ENCODE measurements around the gene NUDT19.

Gene NUDT19

GRCh38 chr19:32717496-32717895 lies 25.9 kb downstream of the NUDT19 start:
- DNase-seq = no peak

GRCh38 chr19:32718286-32718685 lies 26.7 kb downstream of the NUDT19 start:
- DNase-seq = no peak

- peak; percentile 18 for DNase-seq
Observed at GRCh38 chr19:32719611-32720059, 28.0 kb downstream of the NUDT19 start, which contains the start of gene TDRD12. Gene TDRD12, plus strand, starts transcription at chr19:32719767. Its CDS starts 306 bp downstream, at chr19:32720073.

GRCh38 chr19:32720216-32720935 lies 28.8 kb downstream of the NUDT19 start:
- DNase-seq = no peak

GRCh38 chr19:32720936-32721250 lies 29.3 kb downstream of the NUDT19 start:
- DNase-seq = no peak

- DNase-seq = no peak
Observed at GRCh38 chr19:32735936-32736335, 44.3 kb downstream of the NUDT19 start.

DNA sequence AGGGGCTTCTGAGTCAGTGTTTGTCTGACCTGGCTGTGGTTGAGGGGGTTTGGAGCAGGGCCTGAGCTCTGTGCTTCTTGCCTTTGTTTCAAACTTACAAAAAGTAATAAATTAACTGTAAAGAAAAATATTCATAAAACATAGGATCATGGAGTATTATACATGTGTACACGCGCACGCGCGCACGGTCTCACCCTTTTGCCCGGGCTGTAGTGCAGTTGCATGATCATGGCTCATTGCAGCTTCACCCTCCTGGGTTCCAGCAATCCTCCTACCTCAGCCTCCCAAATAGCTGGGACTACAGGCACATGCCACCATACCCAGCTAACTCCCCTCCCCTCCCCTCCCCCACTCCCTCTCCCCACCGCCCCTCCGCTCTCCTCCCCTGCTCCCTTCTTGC lies 51.4 kb downstream of the NUDT19 start:
- no peak for DNase-seq

DNA sequence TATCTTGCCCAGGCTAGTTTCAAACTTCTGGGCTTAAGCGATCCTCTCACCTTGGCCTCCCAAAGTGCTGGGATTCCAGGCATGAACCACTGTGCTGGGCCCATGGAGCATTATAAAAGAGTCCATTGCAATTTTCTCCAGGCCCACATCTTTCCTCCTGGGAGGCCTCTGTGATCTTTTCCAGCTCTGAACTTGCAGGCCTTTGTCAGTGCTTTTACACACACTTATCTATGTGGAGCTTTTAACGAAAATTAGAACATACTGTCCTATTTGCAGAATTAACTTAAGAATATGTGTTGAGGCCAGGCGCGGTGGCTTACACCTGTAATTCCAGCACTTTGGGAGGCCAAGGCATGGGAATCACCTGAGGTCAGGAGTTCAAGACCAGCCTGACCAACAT lies 51.8 kb downstream of the NUDT19 start:
- DNase-seq = no peak

DNA sequence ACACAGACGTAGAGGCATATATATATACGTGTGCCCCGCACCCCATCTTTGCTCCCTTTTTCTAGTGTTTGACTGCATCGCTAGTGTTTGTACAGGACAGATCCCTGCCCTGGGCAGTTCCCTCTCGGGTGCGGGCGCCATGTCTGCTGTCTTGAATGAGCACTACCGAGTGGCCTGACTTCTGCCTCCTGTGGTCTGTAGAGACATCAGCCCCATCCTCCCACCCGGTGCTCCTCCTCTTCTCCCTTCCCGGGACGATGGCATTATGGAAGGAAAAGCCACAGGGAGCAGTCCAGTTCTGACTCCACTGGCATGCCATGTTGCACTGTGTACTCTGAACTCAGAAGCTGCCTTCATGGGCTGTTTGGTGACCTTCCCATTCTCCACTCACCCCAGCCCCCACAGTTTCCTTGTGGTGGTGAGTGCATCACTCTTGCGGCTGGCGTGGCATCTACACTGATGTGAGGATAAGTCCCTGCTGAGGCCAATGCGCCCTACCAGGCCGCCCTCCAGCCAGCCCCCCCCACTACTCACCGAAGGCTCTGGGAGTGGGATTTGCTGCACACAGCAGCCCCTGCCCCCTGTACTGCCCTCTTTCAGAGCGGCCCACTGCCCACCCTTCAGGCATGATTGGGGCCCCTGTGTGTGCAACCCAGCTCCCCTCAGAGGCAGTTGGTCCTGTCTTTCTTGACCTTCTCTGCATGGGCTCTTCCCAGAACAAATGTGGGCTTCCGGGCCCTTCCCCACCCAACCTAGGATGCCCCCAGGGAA lies 53.1 kb downstream of the NUDT19 start:
- DNase-seq = peak; percentile 44

DNA sequence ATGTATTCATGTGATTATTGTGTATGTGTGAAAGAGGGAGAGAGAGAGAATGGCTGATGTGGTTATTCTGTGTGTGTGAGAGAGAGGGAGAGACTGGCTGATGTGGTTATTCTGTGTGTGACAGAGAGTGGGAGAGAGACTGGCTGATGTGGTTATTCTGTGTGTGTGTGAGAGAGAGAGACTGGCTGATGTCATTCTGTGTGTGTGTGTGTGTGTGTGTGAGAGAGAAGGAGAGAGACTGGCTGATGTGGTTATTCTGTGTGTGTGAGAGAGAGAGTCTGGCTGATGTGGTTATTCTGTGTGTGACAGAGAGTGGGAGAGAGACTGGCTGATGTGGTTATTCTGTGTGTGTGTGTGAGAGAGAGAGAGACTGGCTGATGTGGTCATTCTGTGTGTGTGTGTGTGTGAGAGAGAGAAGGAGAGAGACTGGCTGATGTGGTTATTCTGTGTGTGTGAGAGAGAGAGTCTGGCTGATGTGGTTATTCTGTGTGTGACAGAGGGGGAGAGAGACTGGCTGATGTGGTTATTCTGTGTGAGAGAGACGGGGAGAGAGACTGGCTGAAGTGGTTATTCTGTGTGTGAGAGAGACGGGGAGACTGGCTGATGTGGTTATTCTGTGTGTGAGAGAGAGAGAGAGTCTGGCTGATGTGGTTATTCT lies 54.1 kb downstream of the NUDT19 start:
- peak; percentile 52 for DNase-seq

GRCh38 chr19:32746631-32747196 lies 55.1 kb downstream of the NUDT19 start:
- peak; percentile 62 for DNase-seq

DNA sequence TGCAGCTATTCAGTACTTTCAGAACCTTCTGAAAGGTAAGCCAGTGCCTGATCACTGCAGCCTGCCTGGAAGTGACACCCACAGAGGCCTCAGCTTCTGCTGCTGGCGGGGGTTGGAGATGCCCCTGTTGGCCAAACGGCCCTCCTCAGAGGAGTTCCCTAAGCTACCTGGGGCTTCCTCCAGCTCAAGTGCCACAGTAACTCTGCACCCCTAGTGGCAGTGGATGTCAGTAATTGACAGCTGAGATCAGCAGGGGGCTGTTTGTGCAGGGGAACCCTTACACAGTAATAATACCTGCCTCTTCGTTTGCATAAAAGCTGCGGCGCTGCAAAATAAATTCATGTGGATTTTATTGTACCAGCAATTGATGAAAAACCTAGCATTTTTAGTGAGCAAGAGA lies 56.9 kb downstream of the NUDT19 start:
- DNase-seq = peak; percentile 55

- no peak for DNase-seq
Observed at GRCh38 chr19:32748948-32749347, 57.3 kb downstream of the NUDT19 start.

- DNase-seq = no peak
Observed at GRCh38 chr19:32749361-32749760, 57.7 kb downstream of the NUDT19 start.

DNA sequence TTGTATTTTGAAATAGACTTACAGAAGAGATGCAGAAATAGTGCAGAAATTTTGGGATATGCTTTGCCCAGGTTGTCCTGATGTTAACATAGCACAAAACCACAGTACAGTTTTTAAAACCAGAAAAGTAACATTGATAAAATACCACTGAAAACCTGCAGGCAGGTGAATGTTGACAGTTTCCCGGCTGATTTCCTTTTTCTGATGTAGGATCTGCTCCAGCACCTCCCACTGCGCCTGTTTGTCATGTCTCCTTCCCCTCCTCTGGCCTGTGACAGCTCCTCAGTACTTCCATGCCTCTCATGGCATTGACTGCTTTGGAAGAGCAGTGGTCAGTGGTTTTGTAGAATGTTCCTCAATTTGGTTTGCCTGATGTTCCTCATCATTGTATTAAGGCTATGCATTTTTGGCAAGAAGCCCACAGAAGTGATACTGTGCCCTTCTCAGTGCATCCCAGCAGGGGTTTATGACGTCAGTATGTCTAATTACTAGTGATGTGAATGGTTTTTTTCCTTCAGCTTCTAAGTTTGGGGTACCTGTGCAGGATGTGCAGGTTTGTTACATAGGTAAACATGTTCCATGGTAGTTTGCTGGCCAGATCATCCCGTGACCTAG lies 58.9 kb downstream of the NUDT19 start:
- peak; percentile 71 for DNase-seq

- no peak for DNase-seq
Observed at GRCh38 chr19:32751066-32751465, 59.4 kb downstream of the NUDT19 start.

DNA sequence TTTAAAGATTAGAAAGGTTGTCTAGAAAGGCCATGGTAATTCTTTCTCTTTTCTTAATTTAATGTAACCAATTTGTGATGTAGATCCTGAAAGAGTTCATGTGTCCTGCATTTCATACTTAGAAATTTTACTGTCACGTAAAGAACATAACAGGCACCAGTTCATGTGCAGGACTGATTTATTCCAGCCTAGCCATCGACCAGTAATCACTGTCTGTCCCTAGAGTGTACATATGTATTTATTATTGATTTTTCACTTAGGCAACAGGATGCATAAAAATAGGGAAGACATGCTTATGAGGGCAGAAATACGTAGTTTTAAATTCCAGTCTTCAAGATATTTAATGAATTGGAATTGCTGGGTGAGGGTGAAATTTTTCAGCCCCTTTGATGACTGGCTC lies 65.6 kb downstream of the NUDT19 start:
- no peak for DNase-seq
